LNCAP (cell line): Measurements from ENCODE around the gene CEMIP.

Experiments used
- CTCF ChIP-seq: fragments of 450-650 bp; IDR thresholded peaks from 2 replicates; pipeline ENCODE4 v1.5.1; 2017; ENCODE audit warnings: mild to moderate bottlenecking

Gene CEMIP

GRCh38 chr15:80883641-80884040 is 104.5 kb downstream of the CEMIP start:
- no peak for TF ChIP-seq CTCF

- TF ChIP-seq CTCF = no peak
These were observed 105.9 kb downstream of the CEMIP start for GRCh38 chr15:80885016-80885579.

DNA sequence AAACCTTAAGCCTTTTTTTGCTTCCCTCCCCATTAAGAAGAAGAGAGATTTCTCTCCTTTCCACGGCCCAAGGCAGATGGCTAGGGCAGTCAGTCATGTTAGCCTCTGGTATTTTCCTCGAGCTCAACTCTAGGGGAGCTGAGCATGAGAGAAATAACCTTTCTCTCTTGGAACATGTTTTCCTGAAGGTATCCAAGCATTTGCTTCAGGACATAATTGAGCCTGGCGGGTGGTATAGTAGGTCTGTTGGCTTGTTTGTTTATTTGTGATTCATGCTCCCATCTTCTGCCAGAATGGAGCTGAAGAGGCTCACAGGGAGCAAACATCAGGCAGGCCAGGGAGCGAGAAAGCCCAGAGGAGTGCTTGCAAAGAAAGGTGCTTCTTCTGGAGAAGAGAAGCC is 108.0 kb downstream of the CEMIP start:
- TF ChIP-seq CTCF = no peak

- no peak for TF ChIP-seq CTCF
These were observed 109.7 kb downstream of the CEMIP start for GRCh38 chr15:80888846-80889245.

DNA sequence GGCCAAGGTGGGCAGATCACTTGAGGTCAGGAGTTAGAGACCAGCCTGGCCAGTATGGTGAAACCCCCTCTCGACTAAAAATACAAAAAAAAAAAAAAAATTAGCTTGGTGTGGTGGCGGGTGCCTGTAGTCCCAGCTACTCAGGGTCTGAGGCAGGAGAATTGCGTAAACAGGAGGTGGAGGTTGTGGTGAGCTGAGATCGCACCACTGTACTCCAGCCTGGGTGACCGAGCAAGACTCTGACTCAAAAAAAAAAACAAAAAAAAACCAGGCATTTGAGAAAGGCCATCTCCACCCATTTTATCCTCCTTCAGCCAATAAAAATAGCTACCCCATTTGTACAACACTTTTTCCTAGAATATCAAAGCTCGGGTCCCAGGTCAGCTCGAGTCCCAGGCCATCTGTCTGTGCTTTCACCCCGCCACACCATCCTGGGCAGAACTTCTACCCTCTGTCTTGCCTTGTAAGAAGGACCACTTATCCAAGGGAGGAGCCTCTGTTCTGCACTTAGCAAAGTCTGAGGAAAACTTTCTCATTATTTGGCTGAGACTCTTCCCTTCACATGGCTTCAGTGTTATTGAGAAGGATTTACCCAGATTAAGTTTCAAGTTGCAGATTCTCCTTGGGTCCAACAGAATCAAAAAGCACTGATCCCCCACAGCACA is 111.3 kb downstream of the CEMIP start:
- no peak for TF ChIP-seq CTCF

DNA sequence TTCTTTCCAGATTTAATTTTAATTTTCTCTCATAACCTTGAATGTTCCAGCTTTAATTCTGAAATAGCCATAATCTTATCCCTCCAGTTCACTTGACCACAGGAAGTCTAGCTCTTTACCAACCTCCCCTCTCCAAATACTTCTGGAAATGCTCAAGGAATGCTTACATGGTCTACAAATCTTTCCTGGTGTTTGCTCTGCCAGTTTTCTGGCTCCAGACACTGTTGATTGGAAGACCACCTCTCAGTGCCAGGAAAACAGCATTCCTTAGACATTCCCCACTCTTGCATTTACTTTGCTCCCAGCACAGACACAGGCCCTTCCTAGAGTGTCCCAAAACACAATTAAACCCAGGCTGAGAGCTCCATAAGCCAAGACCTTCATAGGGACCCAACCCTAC is 111.8 kb downstream of the CEMIP start:
- TF ChIP-seq CTCF = no peak

DNA sequence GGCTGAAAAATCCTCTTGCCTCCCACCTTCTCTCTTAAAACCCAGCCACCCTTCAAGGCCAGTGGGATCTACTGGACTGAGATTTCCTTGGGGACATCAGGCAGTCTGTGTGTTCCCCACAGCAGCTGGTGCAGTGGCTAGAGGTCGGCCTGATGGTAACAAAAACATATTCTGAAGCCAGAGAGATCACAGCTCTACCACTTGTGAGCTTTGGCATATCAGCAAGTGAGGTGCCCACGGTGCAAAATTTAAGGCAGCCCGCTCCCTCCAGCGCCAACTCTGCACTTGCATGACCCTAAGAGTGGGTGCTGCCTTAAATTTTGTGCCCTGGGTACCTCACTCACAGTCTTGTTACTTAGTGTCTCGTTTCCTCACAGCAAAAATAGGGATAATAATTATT is 113.2 kb downstream of the CEMIP start:
- no peak for TF ChIP-seq CTCF

DNA sequence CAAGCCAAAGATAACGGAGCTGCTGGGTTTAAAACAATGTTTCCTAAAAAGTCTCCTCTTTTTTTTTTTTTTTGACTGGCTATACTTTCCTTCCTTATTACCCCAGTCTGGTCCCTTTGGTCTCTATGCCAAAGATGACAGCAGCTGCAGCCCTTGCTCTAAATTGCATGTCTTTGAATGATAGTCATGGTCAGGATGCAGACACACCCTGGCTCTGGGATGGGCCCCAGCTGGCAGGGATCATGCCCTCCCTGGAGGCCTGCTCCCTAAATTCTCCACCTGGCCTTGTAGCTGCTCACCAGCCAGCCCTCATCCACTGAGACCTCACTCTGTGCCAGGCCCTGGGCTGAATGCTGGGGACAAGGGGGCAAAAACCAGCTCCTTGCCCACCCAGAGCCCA is 114.6 kb downstream of the CEMIP start:
- TF ChIP-seq CTCF = no peak
